Keratinocyte (primary cell): ENCODE measurements around the gene EPSTI1.

Experiments used
- CTCF ChIP-seq, 3 experiments: IDR thresholded peaks in 1 of 3; conservative IDR thresholded peaks in 1 of 3; optimal IDR thresholded peaks in 1 of 3; 2 replicates in 2 of 3; 3 replicates in 1 of 3; pipeline versions ENCODE3 to v1.5.1; 2011; ENCODE audit warnings: low read length in 3 of 3, mild to moderate bottlenecking in 3 of 3, moderate library complexity in 2 of 3, control low read depth in 1 of 3, inconsistent platforms in 1 of 3; ENCODE audit not compliant: insufficient read depth in 2 of 3; ENCODE audit errors: extremely low read depth in 1 of 3
- EZH2 ChIP-seq: IDR thresholded peaks from one replicate; pipeline ENCODE4 v1.6.1; 2012; ENCODE audit warnings: inconsistent platforms, mild to moderate bottlenecking, low read length, moderate library complexity

- TF ChIP-seq CTCF (optimal IDR thresholded peaks at IDR 0.05 in 1 of 3, IDR thresholded peaks at IDR 0.05 in 1 of 3, conservative IDR thresholded peaks at IDR 0.05 in 1 of 3; ENCODE audit: extremely low read depth in 1 of 3, insufficient read depth in 2 of 3, low read length in 3 of 3) (no peak), EZH2 (no peak)
Measured at GRCh38 chr13:43036351-43037250, 44.6 kb upstream of the EPSTI1 start.
